Myometrial cell (primary cell): ENCODE measurements around the gene CCDC34. TPM values are rescaled to one million over a fixed set of nuclear protein-coding genes. Genes with fewer than 3 reads are reported as not detected.

Source experiments
- total RNA-seq: library from RNA; depleted of rRNA; stranded (reverse); fragments of >200 nt; gene quantifications from 2 replicates; pipeline ENCODE4 v1.2.3, GENCODE V29; 2015

CCDC34 gene, protein sequence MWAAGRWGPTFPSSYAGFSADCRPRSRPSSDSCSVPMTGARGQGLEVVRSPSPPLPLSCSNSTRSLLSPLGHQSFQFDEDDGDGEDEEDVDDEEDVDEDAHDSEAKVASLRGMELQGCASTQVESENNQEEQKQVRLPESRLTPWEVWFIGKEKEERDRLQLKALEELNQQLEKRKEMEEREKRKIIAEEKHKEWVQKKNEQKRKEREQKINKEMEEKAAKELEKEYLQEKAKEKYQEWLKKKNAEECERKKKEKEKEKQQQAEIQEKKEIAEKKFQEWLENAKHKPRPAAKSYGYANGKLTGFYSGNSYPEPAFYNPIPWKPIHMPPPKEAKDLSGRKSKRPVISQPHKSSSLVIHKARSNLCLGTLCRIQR
- total RNA-seq, result 4.3 and 8.0 TPM in 2 replicates

DNA sequence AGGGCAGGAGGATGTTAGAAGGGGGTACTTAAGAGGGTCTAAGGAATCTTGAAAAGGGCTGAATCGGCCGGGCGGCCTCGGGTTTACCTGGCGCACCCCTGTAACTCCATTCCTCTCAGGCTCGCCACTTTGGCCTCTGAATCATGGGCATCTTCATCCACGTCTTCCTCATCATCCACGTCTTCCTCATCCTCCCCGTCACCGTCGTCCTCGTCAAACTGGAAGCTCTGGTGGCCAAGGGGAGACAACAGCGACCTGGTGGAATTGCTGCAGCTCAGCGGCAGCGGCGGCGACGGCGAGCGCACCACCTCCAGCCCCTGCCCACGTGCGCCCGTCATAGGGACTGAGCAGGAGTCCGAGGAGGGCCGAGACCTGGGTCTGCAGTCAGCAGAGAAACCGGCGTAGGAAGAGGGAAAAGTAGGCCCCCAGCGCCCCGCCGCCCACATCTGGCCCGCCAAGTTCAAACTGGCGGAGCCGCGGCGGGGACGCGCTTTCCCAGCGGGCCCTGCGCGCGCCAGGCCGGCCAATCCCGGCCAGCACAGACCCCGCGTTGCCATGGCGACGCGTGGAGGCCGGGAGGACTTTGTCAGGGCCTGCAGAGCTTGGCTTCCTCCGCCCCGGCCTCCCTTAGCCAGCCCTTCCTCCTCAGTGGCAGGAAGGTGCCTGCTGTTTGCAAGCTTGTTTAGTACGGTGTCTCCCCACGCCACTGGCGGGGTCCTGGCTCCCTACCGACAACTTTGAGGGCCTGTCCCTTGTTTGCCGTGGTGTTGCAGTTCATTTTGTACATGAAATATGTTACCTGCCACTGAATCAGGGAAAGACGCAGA, at the start of gene CCDC34:
Gene CCDC34, minus strand, starts transcription at position 467 of the 827 bp plus-strand sequence. Its CDS starts 21 bp downstream, at position 446.

Other genes starting within 250 kb of the CCDC34 start
- 3.5 and 4.0 TPM in 2 replicates for gene LGR4, start 109.6 kb upstream of the CCDC34 start, total RNA-seq
- 24.2 and 35.4 TPM in 2 replicates for gene LIN7C, start 143.6 kb upstream of the CCDC34 start, total RNA-seq